ENCODE data around the gene MTR.

The MTR gene

GRCh38 chr1:236779312-236779711, 15.8 kb upstream of the MTR start:
- DNase-seq (ENCODE audit: low spot score): no peak

- DNase-seq (ENCODE audit: low spot score): no peak
Observed at GRCh38 chr1:236785477-236785876, 9.6 kb upstream of the MTR start.

DNA sequence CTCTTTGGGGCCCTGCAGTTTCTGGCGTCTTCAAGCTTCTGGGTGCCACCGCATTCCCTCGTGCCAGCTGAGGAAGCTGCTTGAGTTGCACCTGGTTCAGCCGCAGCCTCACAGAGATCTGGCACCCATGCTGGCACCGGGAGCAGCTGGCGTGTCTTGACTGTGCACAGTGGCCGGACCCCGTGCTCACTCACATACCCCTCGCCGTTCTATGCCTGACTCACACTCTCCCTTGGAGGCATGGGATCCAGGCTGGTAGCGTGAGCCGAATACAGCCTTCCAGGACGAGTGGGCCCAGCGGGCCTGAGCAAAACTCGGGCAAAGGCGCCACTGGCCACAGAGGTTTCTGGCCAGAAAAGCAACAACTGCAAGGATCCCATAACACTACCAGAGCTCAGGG, 8.6 kb upstream of the MTR start:
- no peak for DNase-seq (ENCODE audit: low spot score)

DNA sequence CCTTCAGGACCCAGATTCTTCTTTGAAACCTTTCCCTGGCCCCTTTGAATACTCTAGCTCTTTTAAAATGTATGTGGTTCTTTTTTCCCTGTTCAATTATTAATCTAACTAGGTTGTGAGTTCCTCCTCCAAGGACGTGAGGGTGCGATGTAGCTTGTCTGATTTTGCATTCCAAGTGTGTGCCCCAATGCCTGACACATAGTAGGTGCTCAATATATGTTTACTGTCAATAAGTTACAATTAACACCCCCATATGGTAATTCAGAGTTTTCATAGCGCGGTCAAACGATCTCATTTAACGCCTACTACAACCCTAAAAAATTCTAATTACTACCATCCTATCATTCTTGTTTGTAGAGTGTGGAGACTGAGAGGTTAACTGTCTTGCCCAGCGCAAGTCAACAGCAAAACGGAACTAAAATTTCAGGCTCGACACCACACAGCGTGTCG, 482 bp upstream of the MTR start:
- no peak for DNase-seq (ENCODE audit: low spot score)

DNA sequence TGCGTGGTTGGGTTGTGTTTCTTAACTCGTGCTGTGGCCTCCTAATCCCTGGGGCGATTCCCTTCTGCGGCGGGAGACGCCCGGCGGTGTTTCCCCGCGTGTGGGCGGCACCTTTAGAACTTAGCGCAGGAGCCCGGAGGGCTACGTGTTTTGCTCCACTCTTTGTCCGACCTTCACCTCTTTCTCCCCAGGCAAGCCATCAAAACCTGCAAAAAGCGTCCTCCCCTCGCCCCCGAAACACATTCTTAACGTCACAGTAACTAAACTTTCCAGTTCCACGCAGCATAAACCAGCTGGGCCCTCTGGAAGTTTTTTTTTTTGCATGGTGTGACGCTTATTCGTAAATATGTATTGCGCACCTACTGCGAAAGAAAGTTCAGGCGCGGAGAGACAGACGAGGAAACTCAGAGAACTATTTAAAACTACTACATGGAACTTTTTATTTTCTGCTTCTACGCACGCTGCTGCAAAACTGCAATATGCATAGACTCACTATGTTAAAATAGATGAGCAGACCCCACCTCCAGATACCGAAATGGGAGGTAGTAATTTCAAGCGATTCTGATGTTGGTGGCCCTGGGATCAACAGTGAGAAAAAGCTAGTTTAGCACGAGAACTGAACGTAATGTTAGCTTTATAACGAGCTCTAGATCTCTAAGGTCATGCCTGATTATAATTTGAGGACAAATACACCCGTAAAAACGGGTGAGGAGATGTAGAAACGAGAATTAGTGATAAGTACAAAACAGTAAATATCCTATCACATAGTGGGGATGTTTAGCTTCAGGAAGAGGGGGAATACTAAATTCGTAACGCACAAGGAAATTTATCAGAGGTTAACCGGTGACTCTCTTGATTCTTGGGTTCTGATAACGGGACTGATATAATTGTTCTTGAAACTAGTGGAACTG, 920 bp downstream of the MTR start:
- peak; percentile 34 for DNase-seq (ENCODE audit: low spot score)

GRCh38 chr1:236799001-236799400, 3.9 kb downstream of the MTR start:
- no peak for DNase-seq (ENCODE audit: low spot score)

- DNase-seq (ENCODE audit: low spot score): no peak
Observed at GRCh38 chr1:236800002-236800620, 5.0 kb downstream of the MTR start.

DNA sequence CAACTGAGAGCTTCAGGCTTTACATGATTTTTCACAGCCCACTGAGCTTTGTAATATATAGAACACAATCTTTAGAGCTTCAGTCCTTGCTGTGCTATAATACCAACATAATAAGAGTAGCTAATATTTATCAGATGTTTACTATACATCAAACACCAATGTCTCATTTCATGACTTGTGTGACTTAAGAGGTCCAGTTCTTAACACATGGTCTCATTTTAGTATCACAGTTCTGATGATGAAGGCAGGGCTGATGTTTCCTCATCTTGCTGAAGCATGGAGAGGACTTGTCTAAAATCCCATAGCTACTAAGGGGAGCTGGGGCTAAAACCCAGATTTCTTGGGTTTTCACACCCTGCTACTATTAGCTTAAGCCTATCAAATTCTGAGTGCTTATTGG, 5.5 kb downstream of the MTR start:
- no peak for DNase-seq (ENCODE audit: low spot score)

DNA sequence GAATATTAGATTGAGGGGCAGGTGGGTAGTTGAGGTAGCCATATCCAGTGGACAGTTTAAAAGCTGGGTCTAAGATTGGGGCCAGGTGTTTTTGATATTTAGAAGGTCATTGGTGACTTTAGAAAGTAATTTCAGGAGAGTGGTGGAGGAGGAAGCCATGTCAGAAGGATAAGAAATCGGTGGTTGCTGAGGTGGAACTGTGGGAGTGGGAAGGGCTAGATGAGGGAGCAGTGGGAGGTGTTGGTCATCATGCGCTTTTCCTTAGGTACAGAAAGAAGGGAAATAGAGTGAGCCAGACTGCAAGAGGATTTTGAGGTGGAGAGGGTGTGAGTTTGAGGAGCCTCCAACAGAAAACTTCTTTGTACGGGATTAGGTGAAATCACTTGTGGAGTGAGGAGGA, 7.2 kb downstream of the MTR start:
- DNase-seq (ENCODE audit: low spot score): no peak

- DNase-seq (ENCODE audit: low spot score): no peak
Observed at GRCh38 chr1:236806634-236807033, 11.5 kb downstream of the MTR start.

- no peak for DNase-seq (ENCODE audit: low spot score)
Observed at GRCh38 chr1:236808005-236808404, 12.9 kb downstream of the MTR start.

- DNase-seq (ENCODE audit: low spot score): no peak
Observed at GRCh38 chr1:236808564-236809130, 13.6 kb downstream of the MTR start.

DNA sequence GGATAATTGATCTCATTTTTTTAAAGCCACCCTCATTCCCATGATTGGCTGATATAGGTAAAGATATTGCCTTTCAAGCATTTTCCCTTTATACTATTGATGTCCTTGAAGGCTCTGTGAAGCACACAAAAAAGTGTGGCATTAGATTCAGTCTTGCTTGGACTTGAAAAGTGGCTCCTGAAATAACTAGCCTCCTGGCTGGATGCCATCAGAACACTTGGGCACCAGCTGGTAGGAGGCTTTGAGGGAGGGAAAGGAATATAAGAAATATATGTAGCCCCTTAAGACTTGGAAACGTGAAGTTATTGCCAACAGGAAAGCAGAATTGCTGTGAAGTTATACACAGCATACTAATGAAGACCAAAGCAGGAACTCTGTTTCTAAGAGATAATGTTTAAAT, 14.1 kb downstream of the MTR start:
- DNase-seq (ENCODE audit: low spot score): no peak

DNA sequence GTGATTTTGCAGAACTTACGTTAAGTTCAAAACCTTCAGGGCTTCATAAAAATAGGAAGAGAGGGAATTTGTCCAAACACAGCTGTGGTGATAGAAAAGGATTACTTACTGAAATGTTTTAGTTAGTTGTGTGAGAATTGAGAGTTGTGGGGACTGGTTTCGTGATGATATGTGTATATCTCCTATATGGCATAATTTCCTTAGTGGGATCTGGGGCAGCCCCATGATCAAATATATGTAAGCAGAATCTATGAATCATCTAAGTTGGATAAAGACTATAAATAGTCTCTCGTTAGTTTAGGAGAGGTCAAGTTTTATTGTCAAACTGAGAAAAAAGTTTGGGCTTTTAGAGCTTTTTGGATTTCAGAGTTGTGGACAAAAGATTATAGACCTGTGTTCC, 14.9 kb downstream of the MTR start:
- DNase-seq (ENCODE audit: low spot score): no peak

GRCh38 chr1:236812334-236813030, 17.4 kb downstream of the MTR start:
- no peak for DNase-seq (ENCODE audit: low spot score)

DNA sequence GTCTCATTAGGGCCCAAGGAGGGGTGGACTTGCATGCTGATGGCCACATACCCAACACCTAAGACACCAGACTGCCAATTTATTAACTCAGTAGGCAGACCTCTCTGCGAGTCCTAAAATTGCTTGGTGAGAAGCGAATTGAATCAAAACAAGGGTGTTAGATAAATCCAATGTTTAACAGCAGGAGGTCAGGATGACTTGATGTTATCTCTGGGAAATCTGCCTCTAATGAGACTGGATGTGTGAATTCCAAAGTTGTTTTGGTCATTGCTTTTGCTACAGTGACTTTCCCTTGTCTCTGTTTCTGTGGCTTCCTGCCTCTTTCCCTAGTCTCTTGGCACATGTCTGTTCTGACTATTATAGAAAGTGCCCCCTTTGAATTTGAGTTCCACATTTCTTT, 20.8 kb downstream of the MTR start:
- no peak for DNase-seq (ENCODE audit: low spot score)

GRCh38 chr1:236819856-236820255, 24.8 kb downstream of the MTR start:
- DNase-seq (ENCODE audit: low spot score): no peak

DNA sequence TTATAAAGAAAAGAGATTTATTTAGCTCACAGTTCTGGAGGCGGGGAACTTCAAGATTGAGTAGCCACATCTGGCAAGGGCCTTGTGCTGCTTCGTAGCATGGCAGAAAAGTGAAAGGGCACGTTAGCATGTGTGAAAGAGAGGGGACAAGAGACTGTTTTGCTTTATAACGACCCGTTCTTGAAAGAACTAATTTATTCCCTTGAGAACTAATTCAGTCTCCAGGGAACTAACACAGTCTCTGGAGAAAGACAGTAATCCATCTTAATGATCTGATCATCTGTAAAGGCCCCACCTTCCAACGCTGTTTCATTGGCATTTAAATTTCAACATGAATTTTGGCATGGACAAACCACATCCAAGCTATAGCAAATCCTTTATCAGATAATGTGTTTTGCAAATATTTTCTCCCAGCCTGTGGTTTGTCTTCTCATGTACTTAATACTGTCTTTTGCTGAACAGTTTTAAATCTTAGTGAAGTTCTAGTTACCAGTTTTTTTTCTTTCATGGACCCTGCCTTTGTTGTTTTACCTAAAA, 26.1 kb downstream of the MTR start:
- DNase-seq (ENCODE audit: low spot score): no peak

- DNase-seq (ENCODE audit: low spot score): no peak
Observed at GRCh38 chr1:236823559-236823958, 28.5 kb downstream of the MTR start.

DNA sequence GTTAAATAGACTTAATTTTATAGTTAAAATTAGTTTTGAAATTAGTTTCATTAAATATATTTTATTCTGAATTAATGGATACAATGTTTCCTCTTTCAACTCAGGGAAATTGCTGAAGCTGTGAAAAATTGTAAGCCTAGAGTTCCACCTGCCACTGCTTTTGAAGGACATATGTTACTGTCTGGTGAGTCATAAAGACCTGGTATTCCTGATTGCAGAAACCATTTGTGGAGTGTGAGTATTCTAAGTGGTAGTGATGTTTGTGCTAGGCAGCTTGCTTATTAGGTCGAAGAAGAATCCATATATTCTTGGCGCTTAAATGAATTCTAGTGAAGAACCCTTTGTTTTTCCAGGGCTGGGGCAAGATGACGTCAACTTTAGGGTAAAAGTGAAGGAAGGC, 34.0 kb downstream of the MTR start:
- no peak for DNase-seq (ENCODE audit: low spot score)

DNA sequence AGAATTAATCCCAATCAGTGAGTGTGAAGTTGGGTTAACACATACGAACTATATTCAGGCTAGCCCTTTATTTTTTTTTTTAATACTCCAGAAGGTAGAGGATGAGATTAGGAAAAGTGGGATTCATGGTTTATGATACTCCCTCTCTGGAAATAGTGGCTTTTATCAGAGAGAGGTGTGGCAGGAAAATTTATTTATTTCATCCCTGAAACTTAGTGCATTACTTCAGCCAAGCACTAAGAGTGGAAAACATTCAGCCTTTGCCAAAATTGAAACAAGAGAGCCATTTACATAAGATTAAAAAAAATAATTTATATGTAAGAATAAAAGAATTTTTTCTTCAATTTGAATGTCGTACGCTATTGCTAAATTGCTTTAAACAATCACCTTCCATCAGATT, 35.0 kb downstream of the MTR start:
- no peak for DNase-seq (ENCODE audit: low spot score)

DNA sequence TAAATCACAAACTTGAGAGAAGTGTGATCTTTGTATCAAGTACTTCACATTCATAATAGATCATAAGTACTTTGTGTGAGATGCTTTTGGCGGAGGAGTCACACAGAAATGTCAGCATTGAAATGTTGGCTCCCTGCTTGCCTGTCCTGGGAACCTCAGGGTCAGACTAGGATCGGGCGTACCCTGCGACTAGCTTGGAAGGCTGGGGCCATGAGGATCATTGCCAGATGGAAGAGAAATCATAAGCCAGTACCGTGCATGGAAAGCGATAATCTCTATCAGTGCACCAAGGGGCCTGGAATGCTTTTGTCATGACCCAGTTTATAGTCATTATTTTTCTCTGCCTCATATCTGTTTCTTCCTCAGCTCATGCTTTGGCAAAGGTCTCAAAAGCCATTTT, 35.5 kb downstream of the MTR start:
- DNase-seq (ENCODE audit: low spot score): no peak
